NCI-H345 (cell line): ENCODE data around the gene KLF3.
A peak's percentile ranks its signal among the peaks of the same experiment; 100 is the strongest.
"Not testable (repeated sequence)": the region's sequence is repeated elsewhere in the genome, so short reads cannot be mapped to it uniquely, and the experiment has no call there.

Experiments
- DNase-seq: peaks from one replicate; lab custom pipeline; 2025; lab: John Stamatoyannopoulos, UW

KLF3 gene

DNA sequence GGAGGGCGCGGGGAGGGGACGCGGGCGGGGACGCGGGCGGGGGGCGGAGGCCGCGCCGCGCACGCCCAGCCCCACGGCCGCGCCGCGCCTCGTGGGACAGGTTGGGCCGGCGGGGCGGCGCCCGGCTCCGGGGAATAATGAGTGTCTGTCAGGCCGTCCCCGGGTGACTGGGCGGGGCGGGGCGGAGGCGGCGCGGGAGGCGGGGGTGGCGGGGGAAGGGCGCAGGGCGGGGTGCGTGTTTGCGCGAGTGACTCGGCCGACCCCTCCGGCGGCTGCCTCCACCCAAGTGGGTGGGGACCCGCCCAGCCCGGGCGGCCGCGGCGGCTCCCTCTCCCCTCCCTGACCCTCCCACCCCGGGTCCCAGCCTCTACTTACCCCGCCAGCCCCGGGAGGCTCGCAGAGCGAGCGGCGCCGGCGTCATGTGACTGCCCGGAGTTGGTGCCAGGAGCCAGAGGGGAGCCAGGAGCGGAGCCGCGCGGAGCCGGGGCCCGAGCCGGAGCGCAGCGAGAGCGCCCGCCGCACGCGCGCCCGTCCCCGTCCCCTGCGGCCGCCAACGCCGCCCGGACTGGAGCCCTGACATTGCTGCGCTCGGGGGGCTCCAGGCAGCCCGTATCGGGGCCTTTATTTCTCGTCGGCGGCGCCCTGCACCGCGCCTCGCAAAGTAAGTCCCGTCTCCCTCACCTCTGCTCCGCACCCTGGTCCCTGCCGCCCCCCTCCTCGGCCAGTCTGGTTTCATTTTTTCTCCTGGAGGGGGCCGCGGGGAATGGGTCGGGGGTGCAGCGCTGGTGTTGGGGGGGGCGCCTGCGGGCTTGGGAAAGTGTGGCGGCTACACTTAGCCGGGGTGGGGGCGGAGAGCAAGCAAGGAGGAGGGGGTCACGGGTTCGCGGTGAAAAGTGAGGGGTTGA, at the start of gene KLF3:
Gene KLF3, plus strand, starts transcription at position 399 of the 905 bp plus-strand sequence. CDS start 16,427 bp downstream, outside the sequence.
- peak; percentile 80 for DNase-seq

DNA sequence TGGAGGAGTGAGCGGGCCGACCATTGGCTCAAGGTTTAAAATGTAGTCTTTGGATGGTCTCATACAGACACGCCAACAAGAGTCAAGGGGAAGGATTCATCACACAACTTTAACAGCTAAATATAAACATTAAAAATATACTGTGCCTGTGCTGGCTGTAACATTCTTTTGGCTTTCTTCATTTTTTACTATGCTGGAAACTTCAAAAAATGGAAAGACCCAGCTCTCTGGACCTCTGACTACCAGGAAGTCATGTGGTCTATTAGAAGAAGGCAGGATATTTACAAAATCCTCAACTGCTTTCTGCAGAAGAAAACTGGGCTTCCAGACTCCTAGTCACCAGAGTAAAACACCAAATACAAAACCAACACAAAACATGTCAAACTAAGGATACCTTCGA, 49.8 kb upstream of the KLF3 start:
- DNase-seq, result no peak

DNA sequence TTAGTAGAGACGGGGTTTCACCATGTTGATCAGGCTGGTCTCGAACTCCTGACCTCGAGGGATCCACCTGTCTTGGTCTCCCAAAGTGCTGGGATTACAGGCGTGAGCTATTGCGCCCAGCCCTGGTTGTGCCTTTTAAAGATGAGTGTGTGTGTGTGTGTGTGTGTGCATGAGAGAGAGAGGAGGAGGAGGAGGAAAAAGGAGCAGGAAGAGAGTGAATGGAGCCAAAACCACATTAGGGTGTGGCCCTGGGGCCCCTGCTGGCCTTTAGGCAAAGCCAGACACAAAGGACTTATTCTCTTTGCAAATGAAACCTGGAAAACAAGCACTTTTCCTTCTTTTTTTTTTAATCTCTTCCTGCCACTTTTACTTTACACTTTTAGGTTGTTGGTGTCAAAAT, 48.2 kb upstream of the KLF3 start:
- no peak for DNase-seq

DNA sequence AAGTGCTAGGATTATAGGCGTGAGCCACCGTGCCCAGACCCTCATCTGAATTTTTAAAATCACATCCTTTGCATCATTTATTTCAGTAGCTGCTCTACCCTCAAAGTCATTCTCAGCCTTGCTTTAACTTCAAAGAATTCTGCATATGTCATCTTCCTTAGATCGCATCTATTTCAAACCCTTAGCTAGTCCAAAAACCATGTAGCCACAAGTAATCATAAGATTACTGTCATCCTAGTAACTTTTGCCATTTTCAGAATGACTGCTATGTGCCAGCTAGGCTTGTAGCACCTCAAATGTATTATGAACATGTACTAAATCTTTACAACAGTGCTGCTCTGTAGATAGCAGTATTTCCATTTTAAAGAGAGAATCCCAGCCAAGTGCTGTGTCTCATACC, 45.5 kb upstream of the KLF3 start:
- DNase-seq, result no peak

DNA sequence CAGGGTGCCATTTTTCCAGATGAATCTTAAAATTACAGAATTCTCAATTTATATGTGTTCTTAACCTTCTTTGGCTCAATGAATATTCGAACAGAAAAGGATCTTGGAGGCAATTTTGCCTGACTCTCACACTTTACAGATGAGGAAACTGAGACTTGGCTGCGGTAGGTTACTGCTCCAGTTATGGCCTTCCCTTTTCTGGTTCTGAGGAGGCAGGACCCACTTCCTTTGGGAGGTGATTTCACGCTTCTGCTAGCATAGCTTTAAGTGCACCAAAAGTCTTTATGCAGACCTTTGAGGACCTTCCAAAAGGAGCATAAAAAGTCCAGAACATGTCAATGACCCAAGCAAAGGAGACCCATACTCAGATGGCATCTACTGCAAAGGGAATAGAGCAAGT, 44.7 kb upstream of the KLF3 start:
- no peak for DNase-seq

DNA sequence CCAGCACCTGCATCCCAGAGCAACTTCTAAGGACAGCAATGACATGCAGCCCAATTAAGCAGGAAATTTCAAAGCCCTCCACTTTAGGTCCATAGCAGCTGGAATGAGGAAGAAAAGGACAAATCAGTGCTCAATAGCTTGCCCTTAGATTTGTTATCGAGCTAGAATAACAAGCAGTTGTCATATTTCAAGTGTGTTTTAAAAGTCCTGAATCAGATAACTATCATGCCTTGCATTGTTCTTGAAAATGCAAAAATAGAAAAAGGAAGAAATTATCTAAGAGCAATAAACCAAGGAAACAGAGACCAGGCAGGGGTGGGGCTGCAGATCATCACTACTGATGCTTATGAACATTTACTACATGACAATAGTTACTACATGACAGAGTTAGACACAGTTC, 43.9 kb upstream of the KLF3 start:
- DNase-seq, result no peak

DNA sequence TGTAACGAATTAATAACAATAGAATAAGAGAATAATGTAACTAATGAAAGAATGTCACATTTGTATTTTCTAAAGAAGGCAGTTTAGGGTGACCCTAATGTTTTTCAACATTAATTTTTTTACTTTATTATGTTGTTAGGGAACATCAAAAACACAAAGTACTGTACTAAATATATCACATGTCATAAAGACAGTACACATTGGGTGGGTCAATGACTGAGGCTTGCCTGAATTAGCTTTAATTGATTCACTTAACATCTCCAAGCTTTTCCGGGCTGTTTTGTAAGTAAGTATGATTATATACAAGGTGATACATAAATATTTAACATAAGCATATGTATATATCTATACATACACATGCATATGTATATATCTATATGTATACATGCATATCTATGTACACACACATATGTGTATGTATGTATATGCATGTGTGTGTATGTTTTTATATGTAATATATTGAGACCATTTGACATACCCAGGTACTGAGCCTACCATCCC, 43.4 kb upstream of the KLF3 start:
- DNase-seq, result no peak

DNA sequence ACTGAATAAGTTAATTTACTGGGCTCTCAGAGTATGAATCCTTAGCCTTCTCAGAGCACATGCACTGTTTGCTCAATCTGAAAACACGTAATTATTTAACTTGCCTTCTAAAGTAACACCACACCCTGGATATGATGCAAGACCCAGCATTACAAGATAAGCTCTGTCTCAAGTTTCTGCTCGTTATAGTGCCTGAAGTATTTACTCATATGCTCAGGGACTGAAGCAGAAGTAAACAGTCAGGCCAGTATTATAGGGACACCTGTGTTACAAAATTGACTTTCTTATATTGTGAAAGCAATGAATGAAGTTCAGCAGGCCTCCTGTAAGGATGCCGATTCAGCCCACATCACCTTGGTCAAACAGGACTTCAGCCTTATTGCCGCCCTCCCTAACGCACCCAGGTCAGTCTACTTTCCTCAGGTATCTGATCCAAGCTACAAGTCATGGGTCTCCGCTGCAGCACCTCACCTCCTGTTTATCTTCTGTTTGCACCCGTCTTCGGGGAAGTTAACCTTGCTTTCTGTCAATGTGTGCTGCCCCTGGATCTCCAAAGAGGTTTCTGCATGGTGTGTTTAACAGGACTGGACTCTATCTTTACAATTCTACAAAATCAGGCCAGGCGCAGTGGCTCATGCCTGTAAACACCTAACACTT, 42.8 kb upstream of the KLF3 start:
- DNase-seq, result peak; percentile 18

DNA sequence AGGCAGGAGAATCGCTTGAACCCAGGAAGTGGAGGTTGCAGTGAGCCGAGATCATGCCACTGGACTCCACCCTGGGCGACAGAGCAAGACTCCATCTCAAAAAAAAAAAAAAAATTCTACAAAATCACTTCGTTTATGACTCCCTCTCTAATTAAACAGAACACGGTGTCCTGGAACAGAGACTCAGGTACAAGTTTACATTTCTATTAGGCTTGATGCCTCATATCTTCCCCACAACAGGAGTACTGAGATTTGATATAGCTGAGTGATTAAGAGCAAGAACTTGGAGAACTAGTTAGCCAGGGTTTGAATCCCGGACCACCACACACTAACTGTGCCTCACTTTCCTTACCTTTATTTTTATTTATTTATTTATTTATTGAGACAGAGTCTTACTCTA, 42.2 kb upstream of the KLF3 start:
- DNase-seq, result no peak

DNA sequence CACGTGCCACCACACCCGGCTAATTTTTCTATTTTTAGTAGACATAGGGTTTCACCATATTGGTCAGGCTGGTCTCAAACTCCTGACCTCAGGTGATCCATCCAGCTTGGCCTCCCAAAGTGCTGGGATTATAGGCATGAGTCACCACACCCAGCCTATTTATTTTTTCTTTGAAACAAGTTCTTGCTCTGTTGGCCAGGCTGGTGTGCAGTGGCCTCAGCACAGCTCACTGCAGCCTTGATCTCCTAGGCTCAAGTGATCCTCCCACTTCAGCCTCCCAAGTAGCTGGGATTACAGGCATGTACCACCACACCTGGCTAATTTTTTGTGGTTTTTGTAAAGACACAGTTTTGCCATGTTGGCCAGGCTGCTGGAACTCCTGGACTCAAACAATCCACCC, 41.7 kb upstream of the KLF3 start:
- not testable (repeated sequence) for DNase-seq

DNA sequence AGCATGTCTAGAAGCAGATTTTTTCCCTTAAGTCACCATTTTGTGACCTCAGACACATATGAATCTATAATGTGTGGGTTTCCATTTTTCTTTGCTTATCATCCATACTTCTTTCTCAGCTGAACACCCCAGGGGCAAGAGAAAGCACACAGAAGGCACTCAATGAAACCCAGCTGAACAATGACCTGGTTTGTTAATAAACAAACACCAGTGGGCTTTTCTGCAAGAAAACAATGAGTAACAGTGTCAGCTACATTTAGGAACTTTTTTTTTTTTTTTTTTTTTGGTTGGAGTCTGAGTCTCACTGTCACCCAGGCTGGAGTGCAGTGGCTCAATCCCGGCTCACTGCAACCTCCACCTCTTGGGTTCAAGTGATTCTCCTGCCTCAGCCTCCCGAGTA, 40.7 kb upstream of the KLF3 start:
- no peak for DNase-seq

DNA sequence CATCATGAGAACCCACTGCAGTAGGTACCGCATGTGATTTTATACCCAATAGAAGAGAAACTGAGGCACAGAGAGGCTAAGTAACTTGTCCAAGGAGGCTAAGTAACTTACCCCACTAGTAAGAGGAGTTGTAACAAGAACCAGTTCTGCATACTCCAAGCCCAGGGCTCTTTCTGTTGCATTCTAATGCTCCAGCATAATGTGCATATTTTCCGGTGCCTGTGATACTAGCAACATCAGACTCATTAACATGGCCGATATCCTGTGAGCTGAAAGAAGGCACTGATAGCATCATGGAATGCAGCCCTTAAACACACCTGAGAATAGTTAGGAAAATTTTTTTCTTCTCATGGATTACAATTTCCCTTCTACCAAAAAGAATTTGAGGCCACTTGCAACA, 39.7 kb upstream of the KLF3 start:
- DNase-seq, result no peak

DNA sequence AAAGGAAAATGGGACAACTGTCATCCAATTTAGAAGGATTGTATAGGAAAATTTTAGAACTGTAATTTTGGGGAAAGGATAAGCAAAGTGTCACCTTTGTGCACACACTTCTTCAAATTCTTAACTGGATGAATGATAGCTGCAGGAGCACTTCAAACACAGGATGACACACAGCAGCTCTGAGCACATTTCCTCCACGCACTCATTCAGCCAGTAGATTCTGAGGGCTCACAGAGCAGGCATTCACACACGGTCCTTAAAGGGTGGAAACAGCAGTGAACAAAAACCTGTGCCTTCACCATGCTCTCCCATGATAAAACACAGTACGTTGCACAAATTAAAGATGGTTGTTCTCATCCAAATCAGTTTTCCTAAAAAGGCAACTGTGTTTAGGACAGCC, 38.5 kb upstream of the KLF3 start:
- no peak for DNase-seq

DNA sequence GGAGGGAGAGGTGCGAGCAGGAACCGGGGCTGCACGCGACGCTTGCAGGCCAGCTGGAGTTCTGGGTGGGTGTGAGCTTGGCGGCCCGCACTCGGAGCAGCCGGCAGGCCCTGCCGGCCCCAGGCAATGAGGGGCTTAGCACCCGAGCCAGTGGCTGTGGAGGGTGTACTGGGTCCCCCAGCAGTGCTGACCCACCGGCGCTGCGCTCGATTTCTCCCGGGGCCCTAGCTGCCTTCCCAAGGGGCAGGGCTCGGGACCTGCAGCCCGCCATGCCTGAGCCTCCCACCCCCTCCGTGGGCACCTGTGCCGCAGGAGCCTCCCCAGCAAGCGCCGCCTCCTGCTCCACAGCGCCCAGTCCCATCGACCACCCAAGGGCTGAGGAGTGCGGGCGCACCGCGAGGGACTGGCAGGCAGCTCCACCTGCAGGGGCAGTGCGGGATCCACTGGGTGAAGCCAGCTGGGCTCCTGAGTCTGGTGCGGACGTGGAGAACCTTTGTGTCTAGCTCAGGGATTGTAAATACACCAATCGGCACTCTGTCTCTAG, 37.0 kb upstream of the KLF3 start:
- DNase-seq, result not testable (repeated sequence)

DNA sequence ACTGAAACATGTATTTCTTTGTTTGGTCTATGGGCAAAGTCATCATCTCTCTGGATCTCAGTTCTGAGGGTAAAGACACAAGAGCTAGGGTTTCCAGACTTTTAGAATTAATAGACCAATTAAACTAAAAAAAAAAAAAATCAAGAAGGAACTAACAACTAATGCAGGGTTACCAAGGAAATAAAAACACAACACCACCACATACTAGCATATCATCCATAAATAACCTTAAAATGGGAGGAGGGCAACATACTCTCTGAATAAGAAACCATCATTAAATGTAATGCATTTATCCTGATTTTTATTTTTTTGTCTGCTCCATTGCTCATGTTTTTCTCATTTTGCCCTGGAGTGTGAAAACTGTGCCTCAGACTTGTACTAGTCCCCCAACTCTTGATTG, 33.5 kb upstream of the KLF3 start:
- DNase-seq, result no peak

DNA sequence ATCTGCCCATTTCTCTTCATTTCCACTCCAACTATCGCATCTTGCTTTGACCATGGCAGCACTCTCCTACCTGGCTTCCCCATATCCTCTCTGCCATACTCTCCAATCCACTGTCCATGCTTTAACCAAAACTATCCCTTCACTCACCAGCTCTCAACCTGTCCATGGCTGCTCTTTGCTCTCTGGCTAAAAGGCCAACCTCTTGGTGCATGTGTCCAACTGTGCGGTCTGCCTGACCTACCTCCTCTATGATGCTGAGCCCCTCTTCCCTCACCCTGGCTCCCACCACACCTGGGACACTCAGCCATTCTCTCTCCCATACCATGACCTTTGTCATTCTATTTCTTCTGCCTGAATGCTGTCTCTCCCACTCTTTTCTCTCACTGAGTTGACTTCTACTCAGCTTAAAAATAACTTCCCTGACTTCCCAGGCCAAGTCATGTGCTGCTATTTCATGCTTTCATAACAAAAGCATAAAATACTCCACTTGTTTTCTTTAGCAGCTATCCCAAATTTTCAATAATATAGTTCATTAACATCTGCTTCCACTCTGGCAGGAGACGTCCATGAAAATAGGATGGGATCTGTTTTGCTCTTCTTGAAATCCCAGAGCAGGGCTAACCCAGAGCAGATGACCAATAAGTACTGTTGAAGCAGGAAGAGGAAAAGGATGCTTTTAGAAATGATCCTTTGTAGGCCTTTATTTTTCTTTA, 29.8 kb upstream of the KLF3 start:
- no peak for DNase-seq

DNA sequence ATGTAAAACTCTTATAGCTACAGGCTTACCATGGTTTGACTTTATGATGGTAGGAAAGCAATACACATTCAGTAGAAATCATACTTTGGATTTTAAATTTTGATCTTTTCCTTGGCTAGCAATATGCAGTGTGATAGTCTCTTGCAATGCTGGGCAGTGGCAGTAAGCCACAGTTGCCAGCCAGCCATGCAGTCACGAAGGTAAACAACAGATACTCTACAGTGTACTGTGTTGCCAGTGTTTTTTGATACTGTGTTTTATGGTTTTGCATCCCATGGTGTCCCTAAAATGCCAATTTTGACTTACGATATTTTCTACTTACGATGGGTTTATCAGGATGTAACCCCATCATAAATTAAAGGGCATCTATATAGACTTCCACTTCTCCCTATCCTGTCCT, 24.8 kb upstream of the KLF3 start:
- DNase-seq, result no peak

DNA sequence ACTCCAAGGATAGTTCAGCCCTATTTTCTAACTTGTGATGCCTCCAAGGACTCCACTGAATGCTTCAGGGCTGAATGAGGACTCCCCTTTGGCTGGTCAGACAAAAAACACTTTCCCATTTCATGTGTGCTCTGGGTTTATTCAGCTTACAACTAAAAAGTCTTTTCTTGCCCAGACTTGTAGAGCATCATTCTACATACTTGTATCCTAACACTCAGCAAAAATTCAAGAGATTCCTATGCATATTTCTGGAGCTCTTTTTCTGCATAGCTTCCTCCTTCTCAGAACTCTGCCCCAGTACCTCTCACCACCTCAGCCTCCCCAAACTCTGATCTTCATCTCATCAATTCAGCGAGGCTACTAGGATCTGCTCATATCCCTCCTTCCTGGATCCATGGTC, 22.2 kb upstream of the KLF3 start:
- no peak for DNase-seq

DNA sequence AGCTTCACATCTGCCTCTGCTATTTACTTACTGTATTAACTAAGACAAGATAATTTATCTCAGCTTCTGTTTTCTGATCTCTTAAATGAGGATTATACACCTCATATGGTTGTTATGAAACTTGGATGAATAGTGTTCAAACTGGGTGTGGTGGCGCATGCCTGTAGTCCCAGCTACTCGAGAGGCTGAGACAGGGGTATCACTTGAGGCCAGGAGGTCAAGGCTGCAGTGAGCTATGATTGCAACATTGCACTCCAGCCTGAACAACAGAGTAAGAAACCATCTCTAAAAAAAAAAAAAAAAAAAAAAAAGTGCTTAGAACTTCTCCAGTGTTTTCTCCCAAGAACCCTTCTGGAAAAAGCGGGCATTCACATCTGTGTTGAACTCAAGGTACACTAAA, 19.8 kb upstream of the KLF3 start:
- no peak for DNase-seq

DNA sequence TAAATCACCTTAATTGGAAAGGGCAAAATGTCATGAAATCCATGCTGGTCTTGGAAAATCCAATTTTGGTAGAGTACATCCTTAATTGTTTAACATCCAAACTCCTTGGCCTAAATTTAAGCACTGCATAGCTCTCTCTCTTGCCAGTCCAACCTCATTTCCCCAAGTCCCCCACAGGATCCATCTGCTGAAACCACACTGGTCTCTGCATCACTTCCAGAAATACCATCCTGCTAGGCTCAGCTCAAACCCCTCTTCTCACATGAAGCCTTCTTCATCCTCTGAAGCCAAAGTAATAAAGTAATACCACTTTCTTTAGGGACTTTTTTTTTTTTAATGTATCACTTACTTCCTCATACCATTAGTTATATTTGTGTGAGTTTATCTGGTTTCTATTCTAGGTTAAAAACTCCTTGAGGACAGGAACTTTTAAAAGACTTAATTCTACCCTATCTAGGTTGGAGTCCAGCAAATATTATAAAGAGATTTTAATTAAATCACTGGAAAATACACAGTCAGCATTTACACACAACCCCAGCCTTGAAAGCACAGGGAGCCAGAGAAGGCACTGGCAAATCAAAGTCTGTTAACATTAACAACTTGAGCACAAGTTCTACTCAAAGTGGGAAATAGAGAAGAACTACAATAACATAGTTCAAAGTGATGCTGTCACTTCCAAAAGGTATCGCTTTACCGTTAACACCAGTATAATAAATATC, 16.7 kb upstream of the KLF3 start:
- DNase-seq, result no peak

DNA sequence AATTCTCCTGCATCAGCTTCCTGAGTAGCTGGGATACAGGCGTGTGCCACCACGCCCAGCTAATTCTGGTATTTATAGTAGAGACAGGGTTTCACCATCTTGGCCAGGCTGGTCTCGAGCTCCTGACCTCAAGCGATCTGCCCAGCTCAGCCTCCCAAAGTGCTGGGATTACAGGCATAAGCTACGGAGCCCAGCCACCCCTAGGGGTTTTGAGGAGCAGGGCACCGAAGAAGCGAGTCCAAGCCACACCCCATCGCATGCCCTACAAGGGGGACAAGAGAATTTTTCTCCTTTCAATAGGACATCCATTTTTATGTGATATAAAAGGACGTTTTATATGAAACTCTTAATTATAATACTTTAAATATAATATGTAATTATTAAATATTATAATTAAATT, 13.9 kb upstream of the KLF3 start:
- no peak for DNase-seq

DNA sequence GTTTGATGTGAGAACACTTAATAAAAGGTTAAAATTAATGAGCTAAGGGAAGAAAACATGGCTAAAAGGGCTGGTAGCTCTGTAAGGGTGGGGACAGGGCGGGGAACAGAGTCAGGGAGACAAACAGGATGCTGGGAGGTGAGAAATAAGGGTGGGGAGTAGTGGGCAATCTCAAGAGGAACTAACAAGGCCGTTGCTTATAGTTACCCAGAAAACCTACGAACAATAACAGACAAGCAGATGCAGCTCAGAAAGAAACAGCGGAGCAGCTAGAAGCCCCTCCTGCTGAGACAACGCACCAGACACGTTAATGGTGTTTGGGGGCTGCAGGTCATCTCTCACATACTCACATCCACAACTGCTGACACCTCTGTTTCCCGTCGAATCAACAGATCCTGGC, 9.7 kb upstream of the KLF3 start:
- DNase-seq, result no peak
